Heart right ventricle (tissue), 16 donors: ENCODE results near the gene SHC1. TPM values are rescaled to one million over a fixed set of nuclear protein-coding genes. Genes with fewer than 3 reads are reported as not detected.
A peak's percentile ranks its signal among the peaks of the same experiment; 100 is the strongest.

ENCODE experiments used
- ATAC-seq, 8 donors: fragments of 200-7000 bp; cut with Tn5 transposase; one replicate each; pipeline ENCODE4 v1.9.1; 2020; ENCODE audit warnings: mild to moderate bottlenecking in 8 of 8, moderate library complexity in 8 of 8, moderate number of reproducible peaks in 1 of 8
- DNase-seq, 2 donors: peaks; one replicate each; pipeline ENCODE4 v3.0.0-alpha.2; 2020
- H3K27ac ChIP-seq, 10 donors: fragments of 200-600 bp; sonication (generic) in 2 of 10; one replicate each; pipeline versions ENCODE4 v1.5.0 to v1.8.0; 2020 to 2022; ENCODE audit warnings: mild to moderate bottlenecking in 3 of 10
- H3K27me3 ChIP-seq, 7 donors: fragments of 200-600 bp; one replicate each; pipeline ENCODE4 v1.8.0; 2021 to 2022; ENCODE audit warnings: mild to moderate bottlenecking in 2 of 7
- H3K36me3 ChIP-seq, 9 donors: fragments of 200-600 bp; sonication (generic) in 1 of 9; one replicate each; pipeline versions ENCODE4 v1.5.0 to v1.8.0; 2020 to 2022; ENCODE audit warnings: mild to moderate bottlenecking in 2 of 9
- H3K4me1 ChIP-seq, 9 donors: fragments of 200-600 bp; sonication (generic) in 1 of 9; one replicate each; pipeline versions ENCODE4 v1.5.0 to v1.8.0; 2020 to 2022; ENCODE audit warnings: mild to moderate bottlenecking in 4 of 9
- H3K4me3 ChIP-seq, 10 donors: fragments of 200-600 bp; sonication (generic) in 2 of 10; one replicate each; pipeline versions ENCODE4 v1.5.0 to v1.8.0; 2020 to 2022; ENCODE audit warnings: mild to moderate bottlenecking in 7 of 10, moderate library complexity in 2 of 10
- H3K9me3 ChIP-seq, 11 donors: fragments of 200-600 bp in 10 of 11; sonication (generic) in 2 of 11; one replicate each; pipeline versions ENCODE4 v1.5.0 to v1.8.0; 2013 to 2022; ENCODE audit warnings: mild to moderate bottlenecking in 2 of 11, control low read depth in 1 of 11, moderate library complexity in 1 of 11
- CTCF ChIP-seq, 9 donors: fragments of 200-600 bp; sonication (generic) in 2 of 9; IDR thresholded peaks; one replicate each; pipeline versions ENCODE4 v1.5.0 to v1.8.0; 2021 to 2022; ENCODE audit warnings: antibody characterized with exemption in 9 of 9, mild to moderate bottlenecking in 5 of 9, moderate library complexity in 1 of 9
- WGBS, 2 donors: extraction: QIAGEN DNeasy Blood & Tissue Kit; methylation state at CpG; one replicate each; pipeline ENCODE4 v1.1.7; 2013; ENCODE audit warnings: inconsistent platforms in 1 of 2; 5-methylcytosine and 5-hydroxymethylcytosine counted together
- intact Hi-C, 10 donors: fragments of 100-400 bp; cut with DNase I; formaldehyde crosslinking; loops; one replicate each; pipeline versions ENCODE4 v1.11.1 to v1.14.2; 2022
- polyA plus RNA-seq, 2 donors: library from polyadenylated mRNA; stranded (reverse); fragments of 200-250 nt; gene quantifications; one replicate each; pipeline ENCODE4 v1.2.3, GENCODE V29; 2013
- total RNA-seq, 10 donors: library from RNA; stranded (reverse); fragmentation: NEBNext Ultra II Directional in 3 of 10; extraction: Animal tissue kit (Norgen Biotek cat#: 25700) in 3 of 10; gene quantifications; one replicate each; pipeline versions ENCODE4 v1.2.1 to v1.2.4, GENCODE V29; 2021 to 2023
- donor health status: Arrhythmogenic right ventricular cardiomyopathy.
- donor health status: ischemic (EF 13 %, LVEDD 7.1; RV severe dilation, severe dysfunction).
- donor health status: healthy with polysubstance abuse.
- donor health status: DM: no; HTN: yes; CAD: no.
- donor health status: DM: no; HTN: no; CAD: no.
- donor health status: ischemic (EF 25% LVEDD 6.9; RV normal size, moderate dysfunction).
- donor health status: ischemic (EF 25% LVEDD 5.7; RV mildly dilated, moderate dysfunction).
- donor health status: healthy.
- donor health status: DM: yes; HTN: yes; CAD: no.
- donor health status: Ischemic cardiomyopathy.
- donor health status: ischemic (EF 35%, LVEDD 5.7; RV mildly dilated, moderate dysfunction).
- donor health status: nonischemic (EF 11% LVEDD 7.7; RV severe dilation, severe dysfunction).
- donor health status: DM: yes; HTN: yes; CAD: no.
- donor health status: PGD.
- donor health status: ischemic (EF 29% LVEDD 5.4; RV normal size, mild dysfunction).
- donor health status: nonischemic (EF 23%, LVEDD 6.1; RV moderate dilation, normal function).

SHC1 gene
- total and polyA plus RNA-seq, 12 donors = 35.6 to 95.7 (median 57.7) TPM

- H3K27me3 ChIP-seq = no peaks in the 10 kb centered on the region
- peaks cover 0 to 17% (median 7%) of the 10 kb centered on the region in 9 donors for H3K36me3 ChIP-seq
- no peak for TF ChIP-seq CTCF (IDR thresholded peaks at IDR 0.05)
- WGBS, 2 donors = 13 to 18% methylated on average over 18 of the region's 18 CpGs
- no peaks in the 10 kb centered on the region for H3K9me3 ChIP-seq
- peak in 3 of 8 donors; percentile 2 to 5 (median 3) for ATAC-seq
- H3K4me3 ChIP-seq = peak overlapping the region in 9 of 10 donors; percentile 53 to 89 (median 68)
- peaks cover 25 to 79% (median 62%) of the 10 kb centered on the region in 9 donors for H3K4me1 ChIP-seq
- intact Hi-C loops = loop anchor here in 4 of 10 donors (5.0 to 10.0 kb wide), 4 partner anchors 45 to 90 kb away; partner anchors contain the start of genes ADAM15 (in 2 of the 4) and EFNA4 (in 2 of the 4)
- peak overlapping the region; percentile 90 to 100 (median 96) for H3K27ac ChIP-seq
- peak; percentile 38 to 74 for DNase-seq
Observed at GRCh38 chr1:154972517-154973343, 2.2 kb upstream of the SHC1 start.

- Histone ChIP-seq H3K4me1 (peaks cover 25 to 81% (median 68%) of the 10 kb centered on the region in 9 donors), H3K27me3 (no peaks in the 10 kb centered on the region), H3K4me3 (peak overlapping the region in 8 of 10 donors; percentile 10 to 89 (median 67)), H3K27ac (peak overlapping the region; percentile 89 to 100 (median 96)), H3K9me3 (no peaks in the 10 kb centered on the region), H3K36me3 (peaks cover 0 to 23% (median 12%) of the 10 kb centered on the region in 9 donors)
- intact Hi-C loops = loop anchor here in 4 of 10 donors (5.0 to 10.0 kb wide), 4 partner anchors 45 to 90 kb away; partner anchors contain the start of genes ADAM15 (in 2 of the 4) and EFNA4 (in 2 of the 4)
- WGBS, 2 donors = 47 to 54% methylated on average over 3 of the region's 3 CpGs
- DNase-seq (no peak), ATAC-seq (no peak)
- TF ChIP-seq CTCF (IDR thresholded peaks at IDR 0.05) = no peak
Observed at GRCh38 chr1:154972213-154972516, 1.6 kb upstream of the SHC1 start.

- ATAC-seq = no peak
- TF ChIP-seq CTCF (IDR thresholded peaks at IDR 0.05) = no peak
- intact Hi-C loops = loop anchor here in 4 of 10 donors (5.0 to 10.0 kb wide), 4 partner anchors 46 to 91 kb away; partner anchors contain the start of genes ADAM15 (in 2 of the 4) and EFNA4 (in 2 of the 4)
- Histone ChIP-seq H3K4me1 (peaks cover 28 to 85% (median 74%) of the 10 kb centered on the region in 9 donors), H3K36me3 (peaks cover 0 to 30% (median 19%) of the 10 kb centered on the region in 9 donors), H3K4me3 (peak overlapping the region in 9 of 10 donors; percentile 34 to 89 (median 56)), H3K27me3 (no peaks in the 10 kb centered on the region), H3K9me3 (no peaks in the 10 kb centered on the region), H3K27ac (peak overlapping the region; percentile 89 to 100 (median 96))
- no peak for DNase-seq
- 29 to 34% methylated on average over 10 of the region's 10 CpGs for WGBS, 2 donors
Observed at GRCh38 chr1:154971341-154971998, 923 bp upstream of the SHC1 start.

- no peaks in the 10 kb centered on the region for H3K27me3 ChIP-seq
- no peaks in the 10 kb centered on the region for H3K9me3 ChIP-seq
- no peak for ATAC-seq
- no peak for TF ChIP-seq CTCF (IDR thresholded peaks at IDR 0.05)
- H3K27ac ChIP-seq = peak overlapping the region; percentile 89 to 100 (median 96)
- H3K36me3 ChIP-seq = peaks cover 0 to 45% (median 34%) of the 10 kb centered on the region in 9 donors
- intact Hi-C loops = loop anchor here in 5 of 10 donors (5.0 to 10.0 kb wide), 4 partner anchors 47 to 92 kb away; partner anchors contain the start of genes ADAM15 (in 2 of the 5) and EFNA4 (in 2 of the 5)
- peak overlapping the region; percentile 4 to 89 (median 54) for H3K4me3 ChIP-seq
- WGBS, 2 donors = 20 to 30% methylated on average over 22 of the region's 22 CpGs
- peak in 1 of 2 donors; percentile 32 for DNase-seq
- H3K4me1 ChIP-seq = peaks cover 28 to 72% (median 69%) of the 10 kb centered on the region in 9 donors
Observed at GRCh38 chr1:154969860-154970452, 591 bp downstream of the SHC1 start.
